ENCODE data around the gene FLAD1.

FLAD1 gene

DNA sequence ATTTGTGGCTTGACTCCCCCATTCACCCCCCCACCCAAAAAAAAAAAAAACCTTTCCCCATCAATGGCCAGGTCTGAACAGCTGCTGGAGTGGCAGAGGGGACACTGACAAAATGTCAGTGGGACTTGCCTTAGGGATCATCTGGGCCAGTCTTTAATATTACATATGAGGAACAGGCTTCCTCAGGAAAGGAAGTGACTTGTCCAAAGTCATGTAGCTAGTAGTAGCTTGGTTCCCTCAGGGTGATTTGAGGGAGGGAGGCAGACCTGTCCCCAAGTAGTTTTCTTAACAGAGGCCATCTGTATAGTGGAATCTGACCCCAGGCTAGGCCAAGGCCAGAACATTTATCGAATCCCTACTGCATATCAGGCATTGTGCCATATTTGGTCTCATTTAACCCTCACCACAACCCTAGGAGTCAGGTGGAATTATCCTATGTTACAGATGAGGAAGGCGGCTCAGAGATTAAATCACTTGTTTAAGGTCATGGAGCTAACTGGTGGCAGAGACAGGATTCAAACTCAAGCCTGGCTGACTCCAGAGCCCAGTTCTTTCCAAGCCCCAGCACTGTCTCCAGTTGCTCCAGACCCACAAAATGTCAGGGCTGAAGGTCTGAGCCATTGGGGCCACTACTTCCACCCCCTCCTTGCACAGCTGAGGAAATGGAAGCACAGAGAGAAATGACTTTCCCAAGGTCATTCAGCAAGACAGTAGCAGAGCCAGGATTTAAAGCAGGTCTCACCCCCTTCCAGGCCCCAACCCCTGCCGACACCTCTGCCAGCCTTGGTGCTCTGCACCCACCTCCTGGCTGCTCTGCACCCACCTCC, 29.8 kb downstream of the FLAD1 start:
- DNase-seq (ENCODE audit: extremely low read depth, insufficient read length), result no peak
- Histone ChIP-seq H3K36me3 (ENCODE audit: control insufficient read depth, insufficient read depth, low read length) (peaks cover 14% of the 10 kb centered on the region), H3K4me3 (replicated peaks; ENCODE audit: low read depth, low read length) (no peak overlapping the region), H3K27me3 (replicated peaks; ENCODE audit: control insufficient read depth, insufficient read depth, low read length) (no peaks in the 10 kb centered on the region)
- TF ChIP-seq, protein P1, sequence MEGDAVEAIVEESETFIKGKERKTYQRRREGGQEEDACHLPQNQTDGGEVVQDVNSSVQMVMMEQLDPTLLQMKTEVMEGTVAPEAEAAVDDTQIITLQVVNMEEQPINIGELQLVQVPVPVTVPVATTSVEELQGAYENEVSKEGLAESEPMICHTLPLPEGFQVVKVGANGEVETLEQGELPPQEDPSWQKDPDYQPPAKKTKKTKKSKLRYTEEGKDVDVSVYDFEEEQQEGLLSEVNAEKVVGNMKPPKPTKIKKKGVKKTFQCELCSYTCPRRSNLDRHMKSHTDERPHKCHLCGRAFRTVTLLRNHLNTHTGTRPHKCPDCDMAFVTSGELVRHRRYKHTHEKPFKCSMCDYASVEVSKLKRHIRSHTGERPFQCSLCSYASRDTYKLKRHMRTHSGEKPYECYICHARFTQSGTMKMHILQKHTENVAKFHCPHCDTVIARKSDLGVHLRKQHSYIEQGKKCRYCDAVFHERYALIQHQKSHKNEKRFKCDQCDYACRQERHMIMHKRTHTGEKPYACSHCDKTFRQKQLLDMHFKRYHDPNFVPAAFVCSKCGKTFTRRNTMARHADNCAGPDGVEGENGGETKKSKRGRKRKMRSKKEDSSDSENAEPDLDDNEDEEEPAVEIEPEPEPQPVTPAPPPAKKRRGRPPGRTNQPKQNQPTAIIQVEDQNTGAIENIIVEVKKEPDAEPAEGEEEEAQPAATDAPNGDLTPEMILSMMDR (IDR thresholded peaks at IDR 0.05; ENCODE audit: insufficient read depth, low read length, poor library complexity, severe bottlenecking), result no peak

DNA sequence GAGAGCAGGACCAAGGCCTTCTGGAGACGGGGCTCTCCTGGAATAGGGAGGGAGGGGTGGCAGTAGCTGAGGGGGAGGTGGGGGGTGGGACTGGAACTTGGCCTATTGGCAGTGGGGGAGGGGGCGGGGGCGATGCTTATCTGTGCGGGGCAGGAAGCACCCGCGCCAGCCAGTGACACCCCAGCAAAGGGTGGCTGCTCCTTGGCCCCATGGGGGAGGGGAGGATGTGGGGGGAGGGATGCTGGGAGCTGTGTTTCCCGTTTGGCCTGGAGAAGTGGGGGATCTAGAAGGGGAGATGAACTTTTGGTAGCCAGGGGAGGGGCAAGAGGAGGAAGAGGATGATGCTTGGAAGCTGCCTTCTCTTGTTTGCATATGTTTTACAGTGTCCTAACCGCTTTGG, 30.5 kb downstream of the FLAD1 start:
- DNase-seq (ENCODE audit: extremely low read depth, insufficient read length), result no peak
- TF ChIP-seq, protein P1 (IDR thresholded peaks at IDR 0.05; ENCODE audit: insufficient read depth, low read length, poor library complexity, severe bottlenecking), result no peak
- peaks cover 14% of the 10 kb centered on the region for H3K36me3 ChIP-seq (ENCODE audit: control insufficient read depth, insufficient read depth, low read length)
- H3K4me3 ChIP-seq (replicated peaks; ENCODE audit: low read depth, low read length), result no peak overlapping the region
- H3K27me3 ChIP-seq (replicated peaks; ENCODE audit: control insufficient read depth, insufficient read depth, low read length), result no peaks in the 10 kb centered on the region

DNA sequence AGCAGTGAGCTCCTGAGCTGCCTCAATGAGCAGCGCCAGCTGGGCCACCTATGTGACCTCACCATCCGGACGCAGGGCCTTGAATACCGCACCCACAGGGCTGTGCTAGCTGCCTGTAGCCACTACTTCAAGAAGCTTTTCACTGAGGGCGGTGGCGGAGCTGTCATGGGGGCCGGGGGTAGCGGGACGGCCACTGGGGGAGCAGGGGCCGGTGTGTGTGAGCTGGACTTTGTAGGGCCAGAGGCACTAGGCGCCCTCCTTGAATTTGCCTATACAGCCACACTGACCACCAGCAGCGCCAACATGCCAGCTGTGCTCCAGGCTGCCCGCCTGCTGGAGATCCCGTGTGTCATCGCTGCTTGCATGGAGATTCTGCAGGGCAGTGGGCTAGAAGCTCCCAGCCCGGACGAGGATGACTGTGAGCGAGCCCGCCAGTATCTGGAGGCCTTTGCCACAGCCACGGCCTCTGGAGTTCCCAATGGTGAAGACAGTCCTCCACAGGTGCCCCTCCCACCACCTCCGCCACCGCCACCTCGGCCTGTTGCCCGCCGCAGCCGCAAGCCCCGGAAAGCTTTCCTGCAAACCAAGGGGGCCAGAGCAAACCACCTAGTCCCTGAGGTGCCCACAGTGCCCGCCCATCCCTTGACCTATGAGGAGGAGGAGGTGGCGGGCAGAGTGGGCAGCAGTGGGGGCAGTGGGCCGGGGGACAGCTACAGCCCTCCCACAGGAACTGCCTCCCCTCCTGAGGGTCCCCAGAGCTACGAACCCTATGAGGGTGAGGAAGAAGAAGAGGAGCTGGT, 31.8 kb downstream of the FLAD1 start:
- H3K27me3 ChIP-seq (replicated peaks; ENCODE audit: control insufficient read depth, insufficient read depth, low read length), result no peaks in the 10 kb centered on the region
- H3K4me3 ChIP-seq (replicated peaks; ENCODE audit: low read depth, low read length), result no peak overlapping the region
- DNase-seq (ENCODE audit: extremely low read depth, insufficient read length), result no peak
- TF ChIP-seq, protein P1 (IDR thresholded peaks at IDR 0.05; ENCODE audit: insufficient read depth, low read length, poor library complexity, severe bottlenecking), result no peak
- peaks cover 14% of the 10 kb centered on the region for H3K36me3 ChIP-seq (ENCODE audit: control insufficient read depth, insufficient read depth, low read length)

DNA sequence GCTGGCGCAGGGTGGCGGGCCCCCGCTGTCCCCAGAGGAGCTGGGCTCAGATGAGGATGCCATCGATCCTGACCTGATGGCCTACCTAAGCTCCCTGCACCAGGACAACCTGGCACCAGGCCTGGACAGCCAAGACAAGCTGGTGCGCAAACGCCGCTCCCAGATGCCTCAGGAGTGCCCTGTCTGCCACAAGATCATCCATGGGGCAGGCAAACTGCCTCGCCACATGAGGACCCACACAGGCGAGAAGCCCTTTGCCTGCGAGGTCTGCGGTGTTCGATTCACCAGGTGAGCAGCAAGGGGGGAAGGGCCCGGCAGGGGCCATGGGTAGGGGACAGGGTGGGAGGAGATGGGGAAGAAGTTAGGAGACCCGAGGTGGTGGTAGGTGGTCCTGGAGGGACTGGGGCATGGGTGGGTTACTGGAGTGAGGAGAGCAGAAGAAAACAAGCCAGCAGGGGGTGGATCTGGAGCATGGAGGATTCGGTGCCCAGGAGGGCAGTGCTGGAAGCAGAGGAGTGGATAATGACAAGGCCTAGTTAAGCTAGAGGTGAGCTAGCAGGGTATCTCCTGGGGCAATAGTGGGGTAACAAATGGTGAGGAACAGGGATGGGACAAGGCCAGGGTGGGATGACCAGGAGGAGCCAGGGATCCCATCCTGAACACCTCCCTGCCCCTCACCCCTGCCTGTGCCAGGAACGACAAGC, 32.5 kb downstream of the FLAD1 start:
- Histone ChIP-seq H3K27me3 (replicated peaks; ENCODE audit: control insufficient read depth, insufficient read depth, low read length) (no peaks in the 10 kb centered on the region), H3K36me3 (ENCODE audit: control insufficient read depth, insufficient read depth, low read length) (peaks cover 14% of the 10 kb centered on the region), H3K4me3 (replicated peaks; ENCODE audit: low read depth, low read length) (no peak overlapping the region)
- DNase-seq (ENCODE audit: extremely low read depth, insufficient read length), result no peak
- TF ChIP-seq, protein P1 (IDR thresholded peaks at IDR 0.05; ENCODE audit: insufficient read depth, low read length, poor library complexity, severe bottlenecking), result no peak

DNA sequence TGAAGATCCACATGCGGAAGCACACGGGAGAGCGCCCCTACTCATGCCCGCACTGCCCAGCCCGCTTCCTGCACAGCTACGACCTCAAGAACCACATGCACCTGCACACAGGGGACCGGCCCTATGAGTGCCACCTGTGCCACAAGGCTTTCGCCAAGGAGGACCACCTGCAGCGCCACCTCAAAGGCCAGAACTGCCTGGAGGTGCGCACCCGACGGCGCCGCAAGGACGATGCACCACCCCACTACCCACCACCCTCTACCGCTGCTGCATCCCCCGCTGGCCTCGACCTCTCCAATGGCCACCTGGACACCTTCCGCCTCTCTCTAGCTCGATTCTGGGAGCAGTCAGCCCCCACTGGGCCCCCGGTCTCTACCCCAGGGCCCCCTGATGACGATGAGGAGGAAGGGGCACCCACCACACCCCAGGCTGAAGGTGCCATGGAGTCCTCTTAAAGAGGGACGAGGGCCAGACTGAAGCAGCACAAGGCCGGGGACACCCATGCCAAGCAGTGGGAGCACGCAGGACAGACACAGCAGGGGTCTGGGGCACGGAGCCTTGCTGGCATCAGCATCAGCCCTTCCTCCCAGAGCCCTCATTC, 33.2 kb downstream of the FLAD1 start:
- Histone ChIP-seq H3K4me3 (replicated peaks; ENCODE audit: low read depth, low read length) (no peak overlapping the region), H3K27me3 (replicated peaks; ENCODE audit: control insufficient read depth, insufficient read depth, low read length) (no peaks in the 10 kb centered on the region), H3K36me3 (ENCODE audit: control insufficient read depth, insufficient read depth, low read length) (peaks cover 9% of the 10 kb centered on the region)
- TF ChIP-seq, protein P1 (IDR thresholded peaks at IDR 0.05; ENCODE audit: insufficient read depth, low read length, poor library complexity, severe bottlenecking), result no peak
- DNase-seq (ENCODE audit: extremely low read depth, insufficient read length), result no peak

Measured in GM06990 (cell line).